Naive thymus-derived CD8-positive, alpha-beta T cell (primary cell): ENCODE measurements around the gene CAVIN1. TPM values are rescaled to one million over a fixed set of nuclear protein-coding genes. Genes with fewer than 3 reads are reported as not detected.
"Not testable (repeated sequence)": the region's sequence is repeated elsewhere in the genome, so short reads cannot be mapped to it uniquely, and the experiment has no call there.

ENCODE experiments used
- ATAC-seq, 2 donors: fragments of 150-1000 bp; cut with Tn5 transposase in 1 of 2; sonication (Bioruptor Pico), chemical (Tn5 transposase) in 1 of 2; 1 replicate in 1 of 2; 2 replicates in 1 of 2; pipeline ENCODE4 v1.10.0; 2021; ENCODE audit warnings: mild to moderate bottlenecking in 2 of 2, moderate library complexity in 2 of 2
- POLR2A ChIA-PET: fragments of 350-600 bp; sonication (Branson Sonifier 250); formaldehyde crosslinking; loops from one replicate; lab custom pipeline; 2021; ENCODE audit warnings: antibody characterized with exemption; lab: Charles Lee
- DNase-seq, 10 donors: peaks; one replicate each; pipeline versions ENCODE4 v3.0.0 to v3.0.0-alpha.2; 2020 to 2022
- H3K27ac Mint-ChIP-seq, 10 donors: one replicate each; pipeline ENCODE4 v1.8.0; 2020 to 2022; ENCODE audit warnings: mild to moderate bottlenecking in 10 of 10, mixed read lengths in 10 of 10, moderate library complexity in 4 of 10, inconsistent platforms in 1 of 10
- H3K27me3 Mint-ChIP-seq, 5 donors: one replicate each; pipeline ENCODE4 v1.8.0; 2021 to 2022; ENCODE audit warnings: mixed read lengths in 5 of 5
- H3K36me3 Mint-ChIP-seq, 3 donors: one replicate each; pipeline ENCODE4 v1.8.0; 2020 to 2022; ENCODE audit warnings: mixed read lengths in 3 of 3, mild to moderate bottlenecking in 2 of 3, inconsistent platforms in 1 of 3
- H3K4me1 Mint-ChIP-seq, 4 donors: one replicate each; pipeline ENCODE4 v1.8.0; 2021 to 2022; ENCODE audit warnings: mixed read lengths in 4 of 4
- H3K4me3 Mint-ChIP-seq, 10 donors: one replicate each; pipeline ENCODE4 v1.8.0; 2020 to 2022; ENCODE audit warnings: mild to moderate bottlenecking in 10 of 10, mixed read lengths in 10 of 10, moderate library complexity in 6 of 10, inconsistent platforms in 1 of 10
- H3K9me3 Mint-ChIP-seq, 9 donors: one replicate each; pipeline ENCODE4 v1.8.0; 2020 to 2022; ENCODE audit warnings: mixed read lengths in 9 of 9, mild to moderate bottlenecking in 3 of 9, inconsistent platforms in 1 of 9, moderate library complexity in 1 of 9
- polyA plus RNA-seq, 3 donors: library from polyadenylated mRNA; unstranded; fragments of 300-500 nt; fragmentation: Illumina TruSeq; gene quantifications; one replicate each; pipeline ENCODE4 v1.2.3, GENCODE V29; 2021
- total RNA-seq, 8 experiments: library from RNA in 2 of 8; stranded (reverse) in 2 of 8; gene quantifications; one replicate each; pipeline ENCODE4 v1.2.3 and lab custom pipeline; 2021 to 2026

Gene CAVIN1
- total and polyA plus RNA-seq, 5 experiments from 2014 or later: 0.03 TPM; not detected in 4

- not testable (repeated sequence) for H3K27me3 Mint-ChIP-seq, H3K9me3 Mint-ChIP-seq, DNase-seq, ATAC-seq, H3K36me3 Mint-ChIP-seq
- peak overlapping the region in 1 of 10 donors; percentile 53 for H3K4me3 Mint-ChIP-seq
- peak overlapping the region in 4 of 10 donors; percentile 18 to 76 (median 43) for H3K27ac Mint-ChIP-seq
- POLR2A ChIA-PET: interaction anchor here (0.8 to 3.9 kb wide), 4 partner anchors 12 to 135 kb away, joined by 3 to 33 read pairs (median 4); partner anchors contain the start of genes NAGLU and STAT3
- peaks cover 16 to 23% (median 19%) of the 10 kb centered on the region in 4 donors for H3K4me1 Mint-ChIP-seq
These were observed 22.1 kb downstream of the CAVIN1 start for GRCh38 chr17:42400844-42401375.

DNA sequence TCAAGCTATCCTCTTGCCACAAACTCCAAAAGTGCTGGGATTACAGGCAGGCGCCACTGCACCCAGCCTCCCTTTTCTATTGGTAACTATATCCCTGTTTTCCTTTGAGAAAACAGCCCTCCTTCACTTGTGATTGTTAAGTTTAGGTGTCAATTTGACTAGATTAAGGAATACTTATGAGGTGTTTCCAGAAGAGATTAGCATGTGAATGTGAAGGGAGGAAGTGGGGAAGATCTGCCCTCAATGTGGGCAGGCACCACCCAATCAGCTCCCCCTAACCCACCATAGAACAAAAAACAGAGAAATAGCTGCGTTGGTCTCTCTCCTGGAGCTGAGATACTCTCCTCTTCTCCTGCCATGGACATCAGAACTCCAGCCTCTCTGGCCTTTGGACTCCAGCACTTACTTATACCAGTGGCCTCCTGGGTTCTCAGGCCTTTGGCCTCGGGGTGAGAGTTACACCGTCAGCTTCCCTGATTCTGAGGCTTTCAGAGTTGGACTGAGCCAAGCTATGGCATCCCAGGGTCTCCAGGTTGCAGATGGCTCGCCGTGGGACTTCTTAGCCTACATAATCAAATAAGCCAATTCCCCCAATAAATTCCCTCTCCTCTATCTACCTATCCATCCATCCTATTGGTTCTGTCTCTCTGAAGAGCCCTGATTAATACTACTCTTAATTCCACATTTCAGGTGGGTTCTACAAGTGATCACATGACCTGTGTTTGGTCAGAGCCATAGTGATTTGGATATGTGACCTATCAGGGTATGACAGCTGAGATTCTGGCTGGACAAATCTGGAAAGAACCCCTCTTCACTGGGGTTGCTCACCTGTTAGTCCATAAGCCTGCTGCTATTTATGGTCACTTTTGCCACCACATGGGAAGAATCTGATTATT lies 22.9 kb downstream of the CAVIN1 start:
- Mint-ChIP-seq H3K4me1 (peaks cover 16 to 22% (median 19%) of the 10 kb centered on the region in 4 donors), H3K4me3 (peak overlapping the region in 8 of 10 donors; percentile 3 to 63 (median 52)), H3K27me3 (no peaks in the 10 kb centered on the region), H3K27ac (peak overlapping the region; percentile 31 to 85 (median 60)), H3K9me3 (no peaks in the 10 kb centered on the region), H3K36me3 (no peaks in the 10 kb centered on the region)
- DNase-seq: peak in 2 of 10 donors; percentile 27 to 35
- POLR2A ChIA-PET: interaction anchor here (0.6 to 3.9 kb wide), 12 partner anchors 11 to 152 kb away, joined by 3 to 33 read pairs (median 3); partner anchors contain the start of genes NAGLU and STAT3
- ATAC-seq: peak; percentile 64 to 71

DNA sequence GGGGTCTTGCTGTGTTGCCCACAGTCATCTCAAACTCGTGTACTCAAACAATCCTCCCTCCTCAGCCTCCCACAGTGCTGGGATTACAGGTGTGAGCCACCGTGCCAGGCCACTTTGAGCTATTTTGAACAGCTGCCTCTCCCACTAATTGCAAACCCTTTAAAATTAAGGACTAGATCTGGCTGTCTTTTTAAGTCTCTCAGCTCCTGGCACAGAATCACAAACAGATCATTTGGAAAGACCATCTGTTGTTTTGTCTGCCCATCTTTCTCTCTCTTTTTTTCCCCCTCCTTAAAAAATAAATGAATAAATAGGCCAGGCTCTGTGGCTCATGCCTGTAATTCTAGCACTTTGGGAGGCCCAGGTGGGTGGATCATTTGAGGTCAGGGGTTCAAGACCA lies 23.9 kb downstream of the CAVIN1 start:
- ATAC-seq (no peak), DNase-seq (no peak)
- no peaks in the 10 kb centered on the region for H3K9me3 Mint-ChIP-seq
- H3K27me3 Mint-ChIP-seq: no peaks in the 10 kb centered on the region
- H3K36me3 Mint-ChIP-seq: no peaks in the 10 kb centered on the region
- H3K4me1 Mint-ChIP-seq: peaks cover 16 to 22% (median 19%) of the 10 kb centered on the region in 4 donors
- POLR2A ChIA-PET: interaction anchor here (0.6 to 3.9 kb wide), 8 partner anchors 10 to 151 kb away, joined by 3 to 33 read pairs (median 3); partner anchors contain the start of gene STAT3
- peak overlapping the region in 1 of 10 donors; percentile 19 for H3K27ac Mint-ChIP-seq
- no peak overlapping the region for H3K4me3 Mint-ChIP-seq

DNA sequence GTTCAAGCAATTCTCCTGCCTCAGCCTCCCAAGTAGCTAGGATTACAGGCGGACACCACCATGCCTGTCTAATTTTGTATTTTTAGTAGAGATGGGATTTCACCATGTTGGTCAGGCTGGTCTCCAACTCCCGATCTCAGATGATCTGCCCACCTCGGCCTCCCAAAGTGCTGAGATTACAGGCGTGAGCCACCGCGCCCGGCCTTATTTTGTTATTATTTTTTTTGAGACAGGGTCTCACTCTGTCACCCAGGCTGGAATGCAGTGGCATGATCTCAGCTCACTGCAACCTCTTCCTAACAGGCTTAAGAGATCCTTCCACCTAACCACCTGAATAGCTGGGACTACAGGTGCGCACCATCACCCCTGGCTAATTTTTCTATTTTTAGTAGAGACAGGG lies 27.5 kb downstream of the CAVIN1 start:
- peaks cover 9 to 16% (median 13%) of the 10 kb centered on the region in 4 donors for H3K4me1 Mint-ChIP-seq
- H3K27me3 Mint-ChIP-seq, DNase-seq, ATAC-seq, H3K9me3 Mint-ChIP-seq, H3K36me3 Mint-ChIP-seq, H3K4me3 Mint-ChIP-seq: not testable (repeated sequence)
- peak overlapping the region in 1 of 10 donors; percentile 3 for H3K27ac Mint-ChIP-seq
- POLR2A ChIA-PET: interaction anchor here (0.6 to 0.7 kb wide), 2 partner anchors 70 to 80 kb away, joined by 5 read pairs; no protein-coding TSS in a partner anchor

- ATAC-seq (no peak), DNase-seq (no peak)
- H3K9me3 Mint-ChIP-seq: no peaks in the 10 kb centered on the region
- H3K4me1 Mint-ChIP-seq: peaks cover 6 to 14% (median 8%) of the 10 kb centered on the region in 4 donors
- no peaks in the 10 kb centered on the region for H3K36me3 Mint-ChIP-seq
- POLR2A ChIA-PET: interaction anchor here (0.6 to 0.7 kb wide), 2 partner anchors 79 to 82 kb away, joined by 5 read pairs; no protein-coding TSS in a partner anchor
- H3K27me3 Mint-ChIP-seq: no peaks in the 10 kb centered on the region
- peak overlapping the region in 6 of 10 donors; percentile 0 to 68 (median 44) for H3K27ac Mint-ChIP-seq
- no peak overlapping the region for H3K4me3 Mint-ChIP-seq
These were observed 28.2 kb downstream of the CAVIN1 start for GRCh38 chr17:42394838-42395237.

DNA sequence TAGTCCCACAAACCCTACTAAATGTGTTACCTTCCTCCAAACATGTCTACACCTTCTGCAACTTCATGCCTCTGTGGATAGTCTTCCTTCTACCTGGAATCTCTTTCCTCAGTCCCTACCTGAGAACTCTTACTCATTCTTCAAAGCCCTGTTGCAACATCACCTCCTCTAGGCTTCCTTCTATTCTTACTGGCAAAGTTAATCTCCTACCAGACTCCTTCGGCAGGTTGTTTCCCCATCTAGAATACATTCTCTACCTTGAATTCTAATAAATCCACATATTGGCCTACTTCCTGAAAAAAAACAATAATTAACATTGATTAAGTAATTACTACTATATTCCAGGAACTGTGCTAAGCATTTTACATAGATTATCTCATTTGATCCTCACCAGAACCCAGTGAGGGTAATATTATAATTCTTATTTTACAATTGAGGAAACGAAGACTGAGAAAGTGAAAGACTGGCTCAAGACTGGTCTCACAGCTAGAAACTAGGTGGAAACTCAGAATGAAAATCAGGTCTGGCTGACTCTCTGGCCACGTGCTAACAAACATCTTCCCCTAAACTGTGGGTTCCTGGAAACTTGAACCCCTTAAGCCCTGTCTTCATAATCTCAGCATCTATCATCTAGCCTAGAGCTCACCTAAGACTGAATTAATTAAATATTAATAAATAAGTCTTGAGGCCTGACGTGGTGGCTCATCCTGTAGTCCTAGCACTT lies 30.2 kb downstream of the CAVIN1 start:
- Mint-ChIP-seq H3K27ac (peak overlapping the region in 8 of 10 donors; percentile 6 to 80 (median 32)), H3K9me3 (no peaks in the 10 kb centered on the region), H3K36me3 (no peaks in the 10 kb centered on the region), H3K4me3 (no peak overlapping the region), H3K4me1 (peaks cover 10 to 26% (median 14%) of the 10 kb centered on the region in 4 donors), H3K27me3 (no peaks in the 10 kb centered on the region)
- ATAC-seq (no peak), DNase-seq (no peak)
- POLR2A ChIA-PET: interaction anchor here (1.3 kb wide), 1 partner anchor 10 kb away, joined by 3 read pairs; no protein-coding TSS in a partner anchor

GRCh38 chr17:42391439-42391838 lies 31.6 kb downstream of the CAVIN1 start:
- Mint-ChIP-seq H3K27ac (peak overlapping the region in 2 of 10 donors; percentile 11 to 27), H3K4me1 (peaks cover 15 to 38% (median 23%) of the 10 kb centered on the region in 4 donors)
- H3K27me3 Mint-ChIP-seq, DNase-seq, H3K4me3 Mint-ChIP-seq, H3K36me3 Mint-ChIP-seq, H3K9me3 Mint-ChIP-seq, ATAC-seq: not testable (repeated sequence)
- POLR2A ChIA-PET: interaction anchor here (0.7 kb wide), 1 partner anchor 77 kb away, joined by 3 read pairs; no protein-coding TSS in a partner anchor

DNA sequence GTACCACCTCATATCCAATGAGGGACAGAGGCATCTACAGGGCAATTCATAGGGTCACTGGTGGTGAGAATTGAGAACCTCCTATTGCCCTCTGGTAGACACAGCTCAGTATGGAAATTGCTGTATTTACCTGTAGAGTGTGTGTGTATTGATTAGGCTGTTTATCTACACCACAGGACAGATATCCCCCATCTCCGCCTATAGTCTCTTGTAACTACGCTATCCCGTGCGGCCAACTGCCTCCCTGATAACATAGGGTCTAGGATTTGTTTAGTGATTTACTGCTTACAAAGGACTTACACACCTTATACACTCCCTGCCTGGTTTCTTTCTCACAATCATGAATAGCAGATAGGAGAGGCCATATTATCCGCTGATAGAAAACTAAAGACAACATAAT lies 33.2 kb downstream of the CAVIN1 start:
- peak overlapping the region in 9 of 10 donors; percentile 53 to 99 (median 92) for H3K4me3 Mint-ChIP-seq
- peak overlapping the region; percentile 93 to 100 (median 100) for H3K27ac Mint-ChIP-seq
- H3K4me1 Mint-ChIP-seq: peaks cover 14 to 51% (median 37%) of the 10 kb centered on the region in 4 donors
- H3K36me3 Mint-ChIP-seq: peaks cover 0 to 4% (median 0%) of the 10 kb centered on the region in 3 donors
- no peak for ATAC-seq
- POLR2A ChIA-PET: interaction anchor here (0.6 to 3.8 kb wide), 6 partner anchors 9 to 76 kb away, joined by 3 to 49 read pairs (median 18); no protein-coding TSS in a partner anchor
- no peak for DNase-seq
- no peaks in the 10 kb centered on the region for H3K27me3 Mint-ChIP-seq
- H3K9me3 Mint-ChIP-seq: no peaks in the 10 kb centered on the region

DNA sequence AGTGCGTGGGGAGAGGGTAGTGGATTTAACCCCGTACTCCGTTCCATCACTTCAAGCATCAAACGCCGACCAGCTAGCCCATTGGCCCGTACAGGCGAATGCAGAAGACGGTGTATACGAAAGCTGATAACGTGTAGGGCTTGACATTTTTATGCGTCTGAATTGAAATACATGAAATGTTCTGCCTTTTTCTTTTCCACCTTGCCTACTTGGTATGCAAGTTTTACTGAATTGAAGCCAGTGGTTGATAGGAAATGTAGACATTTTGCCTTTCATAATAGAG lies 34.0 kb downstream of the CAVIN1 start:
- H3K27ac Mint-ChIP-seq: peak overlapping the region; percentile 98 to 100 (median 100)
- H3K36me3 Mint-ChIP-seq: peaks cover 0 to 10% (median 0%) of the 10 kb centered on the region in 3 donors
- no peaks in the 10 kb centered on the region for H3K9me3 Mint-ChIP-seq
- POLR2A ChIA-PET: interaction anchor here (0.7 to 3.8 kb wide), 33 partner anchors 10 to 971 kb away, joined by 3 to 49 read pairs (median 5); partner anchors contain the start of genes ACLY, DNAJC7, EIF1 and GHDC
- H3K27me3 Mint-ChIP-seq: no peaks in the 10 kb centered on the region
- ATAC-seq (peak in 1 of 2 donors; percentile 72), DNase-seq (no peak)
- H3K4me3 Mint-ChIP-seq: peak overlapping the region; percentile 91 to 99 (median 97)
- peaks cover 16 to 59% (median 43%) of the 10 kb centered on the region in 4 donors for H3K4me1 Mint-ChIP-seq

GRCh38 chr17:42388381-42389134 lies 34.5 kb downstream of the CAVIN1 start, which contains the start of gene STAT3:
TSS of gene STAT3 (minus strand) at chr17:42388442. CDS start at chr17:42348516, 39,926 bp downstream.
- Mint-ChIP-seq H3K4me3 (peak within 1 kb of the TSS; percentile 91 to 99 (median 97)), H3K9me3 (no peaks in the 10 kb centered on the region), H3K4me1 (peaks cover 16 to 64% (median 46%) of the 10 kb centered on the region in 4 donors), H3K36me3 (peaks cover 0 to 13% (median 0%) of the 10 kb centered on the region in 3 donors), H3K27me3 (no peaks in the 10 kb centered on the region), H3K27ac (peak within 1 kb of the TSS; percentile 98 to 100 (median 100))
- POLR2A ChIA-PET: interaction anchor here (0.6 to 3.8 kb wide), 44 partner anchors 9 to 972 kb away, joined by 3 to 49 read pairs (median 4); partner anchors contain the start of genes ACLY, BECN1, CNP and DHX58
- peak; percentile 80 to 88 for ATAC-seq
- DNase-seq: peak; percentile 100
